Adrenal gland (tissue), 5 donors: ENCODE results near the gene LPIN1.

ENCODE experiments used
- POLR2A ChIP-seq, 2 donors: fragments of 450-650 bp; IDR thresholded peaks; one replicate each; pipeline ENCODE4 v1.6.1; 2017; ENCODE audit warnings: antibody characterized with exemption in 2 of 2, mild to moderate bottlenecking in 2 of 2, moderate library complexity in 1 of 2
- TF ChIP-seq, protein P1 (sequence below), 6 experiments: fragments of 450-650 bp in 4 of 6; fragments of 200-600 bp in 2 of 6; sonication (generic) in 1 of 6; IDR thresholded peaks; 1 replicate in 5 of 6; 2 replicates in 1 of 6; pipeline versions ENCODE4 v1.5.1 to v1.8.0; 2016 to 2021; ENCODE audit warnings: antibody characterized with exemption in 6 of 6, mild to moderate bottlenecking in 2 of 6, moderate library complexity in 1 of 6
- donor health status: DM: no; HTN: no; CAD: no.

DNA sequence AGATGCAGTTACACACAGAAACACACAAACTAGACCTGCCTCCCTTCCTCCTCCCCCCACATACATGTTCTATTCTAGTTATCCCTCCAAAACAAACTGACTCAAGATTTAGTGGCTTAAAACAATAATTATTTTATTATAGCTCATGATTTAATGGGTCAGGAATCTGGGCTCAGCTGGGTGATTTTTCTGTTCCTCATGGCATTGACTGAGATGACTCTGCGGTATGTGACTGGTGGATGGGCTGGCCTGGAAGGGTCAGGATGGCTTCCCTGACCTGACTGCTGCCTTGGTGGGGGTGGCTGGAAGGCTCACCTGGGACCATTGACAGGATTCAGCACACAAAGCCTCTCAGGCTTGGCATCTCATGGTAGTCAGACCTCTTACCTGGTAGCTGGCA is 42.7 kb upstream of the LPIN1 start:
- TF ChIP-seq, protein P1, sequence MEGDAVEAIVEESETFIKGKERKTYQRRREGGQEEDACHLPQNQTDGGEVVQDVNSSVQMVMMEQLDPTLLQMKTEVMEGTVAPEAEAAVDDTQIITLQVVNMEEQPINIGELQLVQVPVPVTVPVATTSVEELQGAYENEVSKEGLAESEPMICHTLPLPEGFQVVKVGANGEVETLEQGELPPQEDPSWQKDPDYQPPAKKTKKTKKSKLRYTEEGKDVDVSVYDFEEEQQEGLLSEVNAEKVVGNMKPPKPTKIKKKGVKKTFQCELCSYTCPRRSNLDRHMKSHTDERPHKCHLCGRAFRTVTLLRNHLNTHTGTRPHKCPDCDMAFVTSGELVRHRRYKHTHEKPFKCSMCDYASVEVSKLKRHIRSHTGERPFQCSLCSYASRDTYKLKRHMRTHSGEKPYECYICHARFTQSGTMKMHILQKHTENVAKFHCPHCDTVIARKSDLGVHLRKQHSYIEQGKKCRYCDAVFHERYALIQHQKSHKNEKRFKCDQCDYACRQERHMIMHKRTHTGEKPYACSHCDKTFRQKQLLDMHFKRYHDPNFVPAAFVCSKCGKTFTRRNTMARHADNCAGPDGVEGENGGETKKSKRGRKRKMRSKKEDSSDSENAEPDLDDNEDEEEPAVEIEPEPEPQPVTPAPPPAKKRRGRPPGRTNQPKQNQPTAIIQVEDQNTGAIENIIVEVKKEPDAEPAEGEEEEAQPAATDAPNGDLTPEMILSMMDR (IDR thresholded peaks at IDR 0.05), result no peak
- no peak for TF ChIP-seq POLR2A (IDR thresholded peaks at IDR 0.05)
